ENCODE data around the gene C6orf120. TPM values are rescaled to one million over a fixed set of nuclear protein-coding genes. Genes with fewer than 3 reads are reported as not detected.

Gene C6orf120
- total and polyA plus RNA-seq, 9 of the 15 experiments (the other 6 are each of a cell fraction or from before 2014, with no cell fraction given) = 7.7 to 44.9 (median 34.8) TPM

DNA sequence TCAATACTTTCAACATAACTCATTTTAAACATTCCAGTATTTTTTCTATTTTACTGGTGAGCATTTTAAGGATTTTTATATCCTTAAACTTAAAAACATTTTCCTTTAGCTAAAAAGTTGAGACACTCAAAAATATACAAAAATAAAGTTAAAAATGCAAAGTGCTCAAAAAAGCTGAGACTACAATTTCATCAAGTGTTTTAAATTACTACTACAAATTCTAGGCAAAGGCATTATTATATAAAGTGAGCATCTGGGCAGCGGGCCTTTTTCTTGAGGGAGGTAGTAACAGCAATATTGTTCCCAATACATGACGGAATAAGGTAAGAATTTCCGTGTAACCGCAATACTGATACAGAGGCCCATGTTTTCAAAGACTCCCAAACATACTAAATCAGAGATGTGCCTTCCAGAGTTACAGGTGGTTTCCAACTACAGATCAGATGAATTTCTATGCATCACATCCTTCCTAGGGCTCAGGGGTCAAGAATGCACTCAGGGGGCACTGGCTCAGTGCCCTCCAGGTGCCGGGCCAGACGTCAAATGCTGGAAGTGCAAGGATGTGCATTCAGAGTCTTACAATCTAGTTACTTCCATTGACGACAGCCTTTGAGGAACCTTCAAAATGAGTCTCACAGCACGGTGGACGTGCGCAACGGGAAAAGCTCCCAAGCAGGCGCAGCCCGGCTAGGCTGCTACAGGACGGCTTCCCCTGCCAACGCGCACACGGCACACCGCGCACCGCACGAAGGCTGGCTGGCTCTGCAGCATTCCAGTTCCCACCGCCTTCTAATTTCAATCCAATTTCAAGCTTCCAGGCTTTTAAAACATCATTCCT is 20.7 kb downstream of the C6orf120 start (continued):
- TF ChIP-seq, protein P1, sequence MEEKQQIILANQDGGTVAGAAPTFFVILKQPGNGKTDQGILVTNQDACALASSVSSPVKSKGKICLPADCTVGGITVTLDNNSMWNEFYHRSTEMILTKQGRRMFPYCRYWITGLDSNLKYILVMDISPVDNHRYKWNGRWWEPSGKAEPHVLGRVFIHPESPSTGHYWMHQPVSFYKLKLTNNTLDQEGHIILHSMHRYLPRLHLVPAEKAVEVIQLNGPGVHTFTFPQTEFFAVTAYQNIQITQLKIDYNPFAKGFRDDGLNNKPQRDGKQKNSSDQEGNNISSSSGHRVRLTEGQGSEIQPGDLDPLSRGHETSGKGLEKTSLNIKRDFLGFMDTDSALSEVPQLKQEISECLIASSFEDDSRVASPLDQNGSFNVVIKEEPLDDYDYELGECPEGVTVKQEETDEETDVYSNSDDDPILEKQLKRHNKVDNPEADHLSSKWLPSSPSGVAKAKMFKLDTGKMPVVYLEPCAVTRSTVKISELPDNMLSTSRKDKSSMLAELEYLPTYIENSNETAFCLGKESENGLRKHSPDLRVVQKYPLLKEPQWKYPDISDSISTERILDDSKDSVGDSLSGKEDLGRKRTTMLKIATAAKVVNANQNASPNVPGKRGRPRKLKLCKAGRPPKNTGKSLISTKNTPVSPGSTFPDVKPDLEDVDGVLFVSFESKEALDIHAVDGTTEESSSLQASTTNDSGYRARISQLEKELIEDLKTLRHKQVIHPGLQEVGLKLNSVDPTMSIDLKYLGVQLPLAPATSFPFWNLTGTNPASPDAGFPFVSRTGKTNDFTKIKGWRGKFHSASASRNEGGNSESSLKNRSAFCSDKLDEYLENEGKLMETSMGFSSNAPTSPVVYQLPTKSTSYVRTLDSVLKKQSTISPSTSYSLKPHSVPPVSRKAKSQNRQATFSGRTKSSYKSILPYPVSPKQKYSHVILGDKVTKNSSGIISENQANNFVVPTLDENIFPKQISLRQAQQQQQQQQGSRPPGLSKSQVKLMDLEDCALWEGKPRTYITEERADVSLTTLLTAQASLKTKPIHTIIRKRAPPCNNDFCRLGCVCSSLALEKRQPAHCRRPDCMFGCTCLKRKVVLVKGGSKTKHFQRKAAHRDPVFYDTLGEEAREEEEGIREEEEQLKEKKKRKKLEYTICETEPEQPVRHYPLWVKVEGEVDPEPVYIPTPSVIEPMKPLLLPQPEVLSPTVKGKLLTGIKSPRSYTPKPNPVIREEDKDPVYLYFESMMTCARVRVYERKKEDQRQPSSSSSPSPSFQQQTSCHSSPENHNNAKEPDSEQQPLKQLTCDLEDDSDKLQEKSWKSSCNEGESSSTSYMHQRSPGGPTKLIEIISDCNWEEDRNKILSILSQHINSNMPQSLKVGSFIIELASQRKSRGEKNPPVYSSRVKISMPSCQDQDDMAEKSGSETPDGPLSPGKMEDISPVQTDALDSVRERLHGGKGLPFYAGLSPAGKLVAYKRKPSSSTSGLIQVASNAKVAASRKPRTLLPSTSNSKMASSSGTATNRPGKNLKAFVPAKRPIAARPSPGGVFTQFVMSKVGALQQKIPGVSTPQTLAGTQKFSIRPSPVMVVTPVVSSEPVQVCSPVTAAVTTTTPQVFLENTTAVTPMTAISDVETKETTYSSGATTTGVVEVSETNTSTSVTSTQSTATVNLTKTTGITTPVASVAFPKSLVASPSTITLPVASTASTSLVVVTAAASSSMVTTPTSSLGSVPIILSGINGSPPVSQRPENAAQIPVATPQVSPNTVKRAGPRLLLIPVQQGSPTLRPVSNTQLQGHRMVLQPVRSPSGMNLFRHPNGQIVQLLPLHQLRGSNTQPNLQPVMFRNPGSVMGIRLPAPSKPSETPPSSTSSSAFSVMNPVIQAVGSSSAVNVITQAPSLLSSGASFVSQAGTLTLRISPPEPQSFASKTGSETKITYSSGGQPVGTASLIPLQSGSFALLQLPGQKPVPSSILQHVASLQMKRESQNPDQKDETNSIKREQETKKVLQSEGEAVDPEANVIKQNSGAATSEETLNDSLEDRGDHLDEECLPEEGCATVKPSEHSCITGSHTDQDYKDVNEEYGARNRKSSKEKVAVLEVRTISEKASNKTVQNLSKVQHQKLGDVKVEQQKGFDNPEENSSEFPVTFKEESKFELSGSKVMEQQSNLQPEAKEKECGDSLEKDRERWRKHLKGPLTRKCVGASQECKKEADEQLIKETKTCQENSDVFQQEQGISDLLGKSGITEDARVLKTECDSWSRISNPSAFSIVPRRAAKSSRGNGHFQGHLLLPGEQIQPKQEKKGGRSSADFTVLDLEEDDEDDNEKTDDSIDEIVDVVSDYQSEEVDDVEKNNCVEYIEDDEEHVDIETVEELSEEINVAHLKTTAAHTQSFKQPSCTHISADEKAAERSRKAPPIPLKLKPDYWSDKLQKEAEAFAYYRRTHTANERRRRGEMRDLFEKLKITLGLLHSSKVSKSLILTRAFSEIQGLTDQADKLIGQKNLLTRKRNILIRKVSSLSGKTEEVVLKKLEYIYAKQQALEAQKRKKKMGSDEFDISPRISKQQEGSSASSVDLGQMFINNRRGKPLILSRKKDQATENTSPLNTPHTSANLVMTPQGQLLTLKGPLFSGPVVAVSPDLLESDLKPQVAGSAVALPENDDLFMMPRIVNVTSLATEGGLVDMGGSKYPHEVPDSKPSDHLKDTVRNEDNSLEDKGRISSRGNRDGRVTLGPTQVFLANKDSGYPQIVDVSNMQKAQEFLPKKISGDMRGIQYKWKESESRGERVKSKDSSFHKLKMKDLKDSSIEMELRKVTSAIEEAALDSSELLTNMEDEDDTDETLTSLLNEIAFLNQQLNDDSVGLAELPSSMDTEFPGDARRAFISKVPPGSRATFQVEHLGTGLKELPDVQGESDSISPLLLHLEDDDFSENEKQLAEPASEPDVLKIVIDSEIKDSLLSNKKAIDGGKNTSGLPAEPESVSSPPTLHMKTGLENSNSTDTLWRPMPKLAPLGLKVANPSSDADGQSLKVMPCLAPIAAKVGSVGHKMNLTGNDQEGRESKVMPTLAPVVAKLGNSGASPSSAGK (IDR thresholded peaks at IDR 0.05) = peak; percentile 43
- TF ChIP-seq NRF1 (conservative IDR thresholded peaks at IDR 0.05 in 1 of 2, IDR thresholded peaks at IDR 0.05 in 1 of 2) (peak; percentile 80 to 82), KLF6 (CRISPR knock-in tag; IDR thresholded peaks at IDR 0.05; ENCODE audit: borderline replicate concordance) (no peak), SAFB2 (IDR thresholded peaks at IDR 0.05; ENCODE audit: borderline replicate concordance, low read depth, low read length, severe bottlenecking) (no peak), ZNF316 (IDR thresholded peaks at IDR 0.05) (peak; percentile 72), NCOA4 (IDR thresholded peaks at IDR 0.05; ENCODE audit: partially characterized antibody) (no peak), HDGF (IDR thresholded peaks at IDR 0.05) (no peak), CUX1 (CRISPR knock-in tag; IDR thresholded peaks at IDR 0.05) (no peak)

All from K562 (cell line).